ENCODE data around the gene GPR143. TPM values are rescaled to one million over a fixed set of nuclear protein-coding genes. Genes with fewer than 3 reads are reported as not detected.

Gene GPR143
- total RNA-seq, 1 experiment from 2014 or later, result not detected

GRCh38 chrX:9682861-9683260 is 82.8 kb downstream of the GPR143 start:
- no peaks in the 10 kb centered on the region for H3K4me1 ChIP-seq (ENCODE audit: control insufficient read depth, insufficient read depth, low read length)
- ChIA-PET POLR2A (no interaction called here), CTCF (no interaction called here)
- no peak for ATAC-seq
- no peaks in the 10 kb centered on the region for H3K36me3 ChIP-seq (ENCODE audit: control insufficient read depth, insufficient read depth, low read length)
- no peak overlapping the region for H3K27ac ChIP-seq (ENCODE audit: low read length)
- in situ Hi-C loops (cut with HindIII; ENCODE audit: low pct_unique_long_range_greater_than_20kb, low sequenced_read_pairs) (no loop called here), intact Hi-C loops (cut with micrococcal nuclease; ENCODE audit: unreplicated experiment) (no loop called here)
- DNase-seq (ENCODE audit: low read depth, low spot score), result no peak
- no peaks in the 10 kb centered on the region for H3K27me3 ChIP-seq (ENCODE audit: control insufficient read depth, insufficient read depth, low read length)
- H3K9me3 ChIP-seq (ENCODE audit: control insufficient read depth, insufficient read depth, low read depth, low read length), result no peaks in the 10 kb centered on the region
- no TSS peak for BruUV-seq (replicated peaks)
- H3K4me3 ChIP-seq (ENCODE audit: low read depth in 2 of 2, low read length in 2 of 2), result no peak overlapping the region
- TF ChIP-seq TCF7L2 (IDR thresholded peaks at IDR 0.05; ENCODE audit: low read depth, low read length) (no peak), SIN3A (IDR thresholded peaks at IDR 0.05; ENCODE audit: borderline replicate concordance, insufficient read depth, low read depth, low read length) (no peak), POLR2AphosphoS5 (IDR thresholded peaks at IDR 0.05; ENCODE audit: low read depth, low read length) (no peak), REST (IDR thresholded peaks at IDR 0.05; ENCODE audit: insufficient read depth in 1 of 2, low read depth in 2 of 2, low read length in 1 of 2) (no peak)
- TF ChIP-seq, protein P1, sequence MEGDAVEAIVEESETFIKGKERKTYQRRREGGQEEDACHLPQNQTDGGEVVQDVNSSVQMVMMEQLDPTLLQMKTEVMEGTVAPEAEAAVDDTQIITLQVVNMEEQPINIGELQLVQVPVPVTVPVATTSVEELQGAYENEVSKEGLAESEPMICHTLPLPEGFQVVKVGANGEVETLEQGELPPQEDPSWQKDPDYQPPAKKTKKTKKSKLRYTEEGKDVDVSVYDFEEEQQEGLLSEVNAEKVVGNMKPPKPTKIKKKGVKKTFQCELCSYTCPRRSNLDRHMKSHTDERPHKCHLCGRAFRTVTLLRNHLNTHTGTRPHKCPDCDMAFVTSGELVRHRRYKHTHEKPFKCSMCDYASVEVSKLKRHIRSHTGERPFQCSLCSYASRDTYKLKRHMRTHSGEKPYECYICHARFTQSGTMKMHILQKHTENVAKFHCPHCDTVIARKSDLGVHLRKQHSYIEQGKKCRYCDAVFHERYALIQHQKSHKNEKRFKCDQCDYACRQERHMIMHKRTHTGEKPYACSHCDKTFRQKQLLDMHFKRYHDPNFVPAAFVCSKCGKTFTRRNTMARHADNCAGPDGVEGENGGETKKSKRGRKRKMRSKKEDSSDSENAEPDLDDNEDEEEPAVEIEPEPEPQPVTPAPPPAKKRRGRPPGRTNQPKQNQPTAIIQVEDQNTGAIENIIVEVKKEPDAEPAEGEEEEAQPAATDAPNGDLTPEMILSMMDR (IDR thresholded peaks at IDR 0.05), result no peak

DNA sequence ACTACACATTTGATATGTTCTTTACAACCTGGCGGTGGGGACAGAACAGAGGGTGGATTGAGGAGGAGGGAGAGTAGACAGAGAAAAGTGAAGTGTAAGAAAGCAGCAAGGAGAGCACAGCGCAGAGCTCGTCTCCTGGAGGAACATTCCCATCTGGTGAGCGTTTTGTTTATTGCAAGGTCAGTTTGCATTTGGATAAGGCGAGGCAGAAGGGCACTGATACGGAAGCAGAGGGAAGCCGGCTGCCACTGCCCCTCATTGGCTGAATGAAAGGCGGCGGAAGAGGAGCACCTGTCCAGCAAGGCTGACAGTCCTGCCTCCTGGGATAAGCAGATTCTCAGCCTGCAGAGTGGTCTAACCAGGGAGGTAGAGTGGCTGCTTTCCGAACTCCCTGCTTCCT is 83.2 kb downstream of the GPR143 start:
- Histone ChIP-seq H3K36me3 (ENCODE audit: control insufficient read depth, insufficient read depth, low read length) (no peaks in the 10 kb centered on the region), H3K4me1 (ENCODE audit: control insufficient read depth, insufficient read depth, low read length) (no peaks in the 10 kb centered on the region), H3K9me3 (ENCODE audit: control insufficient read depth, insufficient read depth, low read depth, low read length) (no peaks in the 10 kb centered on the region), H3K27ac (ENCODE audit: low read length) (no peak overlapping the region), H3K27me3 (ENCODE audit: control insufficient read depth, insufficient read depth, low read length) (no peaks in the 10 kb centered on the region), H3K4me3 (ENCODE audit: low read depth in 2 of 2, low read length in 2 of 2) (no peak overlapping the region)
- ChIA-PET CTCF (no interaction called here), POLR2A (no interaction called here)
- no peak for TF ChIP-seq SIN3A (IDR thresholded peaks at IDR 0.05; ENCODE audit: borderline replicate concordance, insufficient read depth, low read depth, low read length)
- TF ChIP-seq TCF7L2 (IDR thresholded peaks at IDR 0.05; ENCODE audit: low read depth, low read length), result no peak
- TF ChIP-seq, protein P1 (IDR thresholded peaks at IDR 0.05), result no peak
- no peak for TF ChIP-seq POLR2AphosphoS5 (IDR thresholded peaks at IDR 0.05; ENCODE audit: low read depth, low read length)
- no peak for TF ChIP-seq REST (IDR thresholded peaks at IDR 0.05; ENCODE audit: insufficient read depth in 1 of 2, low read depth in 2 of 2, low read length in 1 of 2)
- ATAC-seq (no peak), DNase-seq (ENCODE audit: low read depth, low spot score) (no peak)
- intact Hi-C loops (cut with micrococcal nuclease; ENCODE audit: unreplicated experiment), result no loop called here
- in situ Hi-C loops (cut with HindIII; ENCODE audit: low pct_unique_long_range_greater_than_20kb, low sequenced_read_pairs), result no loop called here
- BruUV-seq (replicated peaks), result no TSS peak
